ENCODE results near the gene CAND1.
A peak's percentile ranks its signal among the peaks of the same experiment; 100 is the strongest.
"Not testable (repeated sequence)": the region's sequence is repeated elsewhere in the genome, so short reads cannot be mapped to it uniquely, and the experiment has no call there.

CAND1 gene

DNA sequence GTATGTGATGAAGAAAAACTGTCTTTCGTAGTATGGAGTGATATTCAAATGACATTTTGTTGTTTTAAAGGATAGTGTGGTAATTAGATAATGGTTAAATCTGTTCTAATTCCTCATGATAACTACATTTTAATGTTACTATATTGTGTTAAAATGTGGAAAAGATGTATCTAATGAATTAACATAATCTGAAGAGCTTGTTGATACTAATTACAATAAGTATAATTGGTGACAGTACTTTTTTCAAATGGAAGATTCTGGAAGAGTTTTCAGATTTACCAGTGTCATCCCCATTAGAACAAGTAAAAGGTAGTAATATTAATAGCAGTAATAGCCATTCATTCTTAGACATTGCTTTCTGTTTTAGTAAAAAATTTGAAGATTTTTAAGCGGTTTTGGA lies 37.6 kb downstream of the CAND1 start:
- no peaks in the 10 kb centered on the region for H3K4me1 Mint-ChIP-seq
- no peak for DNase-seq
- no peaks in the 10 kb centered on the region for H3K27me3 Mint-ChIP-seq
- H3K9me3 Mint-ChIP-seq: no peaks in the 10 kb centered on the region
- no peak overlapping the region for H3K4me3 Mint-ChIP-seq
- ATAC-seq: no peak
- H3K27ac Mint-ChIP-seq: no peak overlapping the region

DNA sequence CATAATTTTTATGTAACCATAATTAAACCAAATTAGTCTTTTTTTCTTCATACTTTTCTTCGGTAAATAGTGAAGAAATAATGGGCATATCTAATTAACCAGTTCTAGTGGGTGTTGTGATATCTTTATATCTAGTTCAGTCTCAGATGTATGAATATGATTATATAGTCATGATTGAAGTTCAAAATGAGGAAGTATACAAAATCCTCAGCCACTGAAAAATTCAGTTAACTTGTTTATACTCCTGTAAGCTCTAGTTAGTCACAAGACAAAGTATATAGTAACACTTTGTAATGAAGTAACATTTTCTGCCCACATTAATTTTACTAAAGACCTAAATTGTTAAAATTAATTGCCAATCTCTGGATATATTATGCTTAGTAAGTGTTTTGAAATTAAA lies 46.5 kb downstream of the CAND1 start:
- ATAC-seq (no peak), DNase-seq (no peak)
- Mint-ChIP-seq H3K27ac (no peak overlapping the region), H3K4me3 (no peak overlapping the region), H3K9me3 (no peaks in the 10 kb centered on the region), H3K4me1 (peaks cover 10% of the 10 kb centered on the region), H3K27me3 (no peaks in the 10 kb centered on the region)

DNA sequence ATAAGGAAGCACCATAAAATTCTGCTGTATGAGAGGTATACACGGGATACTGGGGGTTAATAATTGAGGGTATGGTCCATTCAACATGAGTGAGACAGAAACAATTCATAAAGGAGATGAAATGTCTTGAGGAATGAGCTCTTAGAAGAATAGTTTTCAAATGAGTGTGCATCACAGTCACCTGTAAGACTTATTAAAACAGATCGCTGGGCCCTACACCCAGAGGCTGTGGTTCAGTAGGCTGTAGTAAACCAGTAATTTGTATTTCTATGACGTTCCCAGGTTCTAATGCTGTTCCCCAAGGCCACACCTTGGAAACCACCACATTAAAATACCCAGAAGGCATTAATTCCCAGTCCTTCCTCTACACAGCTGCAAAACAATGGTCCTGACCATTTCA lies 49.6 kb downstream of the CAND1 start:
- Mint-ChIP-seq H3K27ac (peak overlapping the region in 1 of 2 donors; percentile 78), H3K27me3 (no peaks in the 10 kb centered on the region), H3K9me3 (peaks cover 0 to 7% of the 10 kb centered on the region in 2 donors)

DNA sequence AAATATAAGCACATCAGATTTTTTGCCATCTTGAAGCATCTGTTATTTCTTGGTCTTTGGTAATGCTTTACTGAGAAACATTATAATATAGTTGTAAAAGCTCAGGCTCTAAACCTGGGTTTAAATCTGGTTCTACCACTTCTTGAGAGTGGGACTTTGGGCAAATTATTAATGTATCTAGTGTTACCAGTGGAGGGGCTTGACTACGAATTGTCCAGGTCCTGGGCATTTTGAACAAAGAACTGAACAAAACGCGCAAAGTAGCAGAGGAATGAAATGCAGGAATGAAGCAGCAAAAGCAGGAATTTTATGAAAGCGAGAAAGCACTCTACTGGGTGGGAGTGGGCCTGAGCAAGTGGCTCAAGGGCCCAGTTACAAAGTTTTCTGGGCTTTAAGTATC lies 50.8 kb downstream of the CAND1 start:
- no peaks in the 10 kb centered on the region for H3K27me3 Mint-ChIP-seq
- peaks cover 16% of the 10 kb centered on the region for H3K4me1 Mint-ChIP-seq
- H3K9me3 Mint-ChIP-seq: peaks cover 4 to 7% of the 10 kb centered on the region in 2 donors
- no peak overlapping the region for H3K4me3 Mint-ChIP-seq
- ATAC-seq (no peak), DNase-seq (no peak)
- H3K27ac Mint-ChIP-seq: no peak overlapping the region

More for the DNA sequence above, 49.6 kb downstream of the CAND1 start:
- Mint-ChIP-seq H3K4me3 (no peak overlapping the region), H3K4me1 (peaks cover 16% of the 10 kb centered on the region)
- DNase-seq (no peak), ATAC-seq (no peak)

DNA sequence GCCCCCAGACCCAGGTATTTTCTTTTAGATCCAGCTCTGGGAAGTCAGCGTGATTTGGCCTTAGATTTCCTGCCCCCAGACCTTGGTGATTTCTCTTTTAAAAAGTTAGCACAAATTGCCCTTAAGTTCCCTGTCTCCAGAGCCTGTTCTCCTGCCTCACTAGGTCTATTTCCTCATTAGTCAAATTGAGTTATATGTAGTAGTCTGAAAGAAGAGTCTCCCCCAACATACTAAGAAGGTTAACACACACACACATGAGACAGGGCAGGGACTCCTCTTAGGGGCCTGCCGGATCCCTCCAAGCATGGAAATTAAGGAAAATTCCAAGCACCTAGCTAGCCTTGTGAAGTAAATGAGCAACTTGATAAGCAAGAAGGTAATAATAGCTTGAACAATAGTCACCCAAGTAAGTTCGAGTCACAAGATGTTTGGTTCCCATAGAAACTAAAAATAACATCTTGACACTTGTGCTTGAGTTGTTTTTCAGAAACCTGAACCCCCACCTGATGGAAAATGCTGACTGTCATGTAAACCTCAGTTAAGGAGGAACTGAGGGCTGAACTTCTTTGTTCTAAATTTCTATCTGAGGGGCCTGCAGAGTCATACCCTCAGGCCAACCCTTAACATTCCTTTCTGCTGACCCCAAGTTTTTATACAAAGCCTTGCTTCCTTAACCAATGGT lies 51.6 kb downstream of the CAND1 start:
- Mint-ChIP-seq H3K27ac (peak overlapping the region in 1 of 2 donors; percentile 56), H3K27me3 (no peaks in the 10 kb centered on the region), H3K4me1 (peaks cover 16% of the 10 kb centered on the region), H3K4me3 (no peak overlapping the region), H3K9me3 (peaks cover 4 to 7% of the 10 kb centered on the region in 2 donors)
- DNase-seq (no peak), ATAC-seq (no peak)

DNA sequence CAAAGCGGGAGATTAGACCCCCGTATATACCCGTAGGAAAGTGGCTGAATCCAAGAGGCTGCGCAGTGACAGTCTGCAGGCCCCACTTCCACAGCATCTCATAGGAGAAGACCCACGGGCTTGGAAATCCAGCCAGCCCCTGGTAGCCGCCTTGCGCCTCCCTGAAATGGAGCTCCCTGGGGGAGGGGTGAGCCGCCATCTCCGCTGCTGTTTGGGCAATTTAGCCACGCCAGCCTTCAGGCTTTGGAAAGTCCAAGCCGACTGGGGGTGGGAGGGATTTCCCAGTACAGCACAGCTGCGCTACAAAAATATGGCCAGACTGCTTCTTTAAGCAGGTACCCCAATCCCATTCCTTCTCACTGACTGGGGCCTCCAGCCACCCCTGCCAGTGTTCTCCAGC lies 53.4 kb downstream of the CAND1 start:
- Mint-ChIP-seq H3K27ac (no peak overlapping the region), H3K4me3 (no peak overlapping the region), H3K4me1 (peaks cover 16% of the 10 kb centered on the region), H3K9me3 (peaks cover 4 to 7% of the 10 kb centered on the region in 2 donors), H3K27me3 (no peaks in the 10 kb centered on the region)
- ATAC-seq (no peak), DNase-seq (no peak)

DNA sequence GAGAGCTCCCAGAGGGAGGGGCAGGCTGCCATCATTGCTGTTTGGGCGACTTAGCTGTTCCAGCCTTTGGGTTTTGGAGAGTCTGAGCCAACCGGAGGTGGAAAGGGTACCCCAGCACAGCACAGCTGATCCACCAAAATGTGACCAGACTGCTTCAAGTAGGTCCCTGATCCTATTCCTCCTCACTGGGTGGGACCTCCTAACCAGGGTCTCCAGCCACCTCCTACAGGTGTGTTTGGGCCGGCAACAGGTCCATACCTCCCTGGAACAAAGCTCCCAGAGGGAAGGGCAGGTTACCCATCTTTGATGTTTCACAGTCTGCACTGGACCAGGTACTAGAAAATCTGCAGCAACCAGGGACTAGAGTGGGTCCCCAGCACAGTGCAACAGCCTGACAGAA lies 53.8 kb downstream of the CAND1 start:
- ATAC-seq (no peak), DNase-seq (no peak)
- Mint-ChIP-seq H3K27ac (no peak overlapping the region), H3K27me3 (no peaks in the 10 kb centered on the region), H3K9me3 (peaks cover 4 to 7% of the 10 kb centered on the region in 2 donors), H3K4me1 (peaks cover 16% of the 10 kb centered on the region), H3K4me3 (no peak overlapping the region)

DNA sequence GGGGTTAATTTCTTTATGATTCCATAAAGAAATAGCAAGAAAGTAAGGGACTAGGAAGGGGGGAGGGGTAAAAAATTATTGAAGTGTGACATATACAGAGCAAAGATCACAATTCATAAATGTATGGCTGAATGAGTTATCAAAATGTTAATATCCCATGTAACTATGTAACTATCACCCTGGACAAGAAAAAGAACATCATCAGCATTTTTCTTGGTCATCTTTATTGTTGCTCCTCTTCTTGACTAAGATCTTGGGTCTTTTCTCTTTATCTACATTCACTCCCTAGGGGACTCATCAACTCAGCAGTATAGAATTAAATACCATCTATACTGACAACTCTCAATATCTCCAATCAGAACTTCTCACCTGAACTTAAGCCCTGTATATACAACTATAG lies 57.5 kb downstream of the CAND1 start:
- peaks cover 6% of the 10 kb centered on the region for H3K4me1 Mint-ChIP-seq
- no peak overlapping the region for H3K4me3 Mint-ChIP-seq

DNA sequence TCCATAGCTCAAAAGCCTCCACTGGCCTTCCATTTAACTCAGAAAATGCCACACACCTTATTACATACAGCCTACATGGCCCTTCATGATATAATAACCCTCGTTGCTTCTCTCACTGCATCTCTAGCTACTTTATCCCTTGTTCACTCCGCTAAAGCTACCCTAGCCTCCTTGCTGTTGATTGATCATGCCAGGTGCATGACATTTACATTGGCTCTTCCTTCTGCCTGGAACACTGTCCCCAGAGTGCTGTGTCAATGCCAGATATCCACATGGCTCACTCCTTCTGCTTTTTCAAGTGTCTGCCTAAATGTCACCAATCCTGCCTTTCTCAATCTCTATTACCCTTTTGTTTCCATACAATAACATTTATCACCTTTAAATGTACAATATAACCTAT lies 58.3 kb downstream of the CAND1 start:
- no peak for DNase-seq
- H3K27me3 Mint-ChIP-seq: no peaks in the 10 kb centered on the region
- no peak overlapping the region for H3K27ac Mint-ChIP-seq
- peaks cover 6% of the 10 kb centered on the region for H3K4me1 Mint-ChIP-seq
- peak; percentile 6 for ATAC-seq
- peaks cover 0 to 4% of the 10 kb centered on the region in 2 donors for H3K9me3 Mint-ChIP-seq
- no peak overlapping the region for H3K4me3 Mint-ChIP-seq

More for the DNA sequence above, 57.5 kb downstream of the CAND1 start:
- peak; percentile 20 for ATAC-seq
- no peaks in the 10 kb centered on the region for H3K27me3 Mint-ChIP-seq
- peaks cover 4 to 6% of the 10 kb centered on the region in 2 donors for H3K9me3 Mint-ChIP-seq
- H3K27ac Mint-ChIP-seq: no peak overlapping the region
- DNase-seq: no peak

DNA sequence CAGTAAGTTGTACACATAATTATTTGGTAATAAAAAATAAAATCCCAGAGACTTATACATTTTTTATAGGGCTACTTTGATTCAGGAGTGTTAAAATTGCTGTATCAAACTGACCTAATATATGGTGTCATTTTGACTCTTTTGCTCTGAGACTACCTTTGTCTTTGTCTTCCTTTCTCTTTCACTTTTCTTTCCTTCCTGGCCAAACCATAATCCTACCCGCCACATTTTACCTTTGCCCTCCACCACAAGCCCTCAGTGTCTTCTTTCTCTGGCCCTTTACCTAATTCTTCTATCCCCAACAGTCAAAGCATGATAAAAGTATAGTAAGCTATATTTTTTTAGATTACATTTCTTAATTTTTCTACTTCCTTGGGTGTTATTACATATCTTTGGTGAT lies 62.0 kb downstream of the CAND1 start:
- DNase-seq: no peak
- no peak overlapping the region for H3K4me3 Mint-ChIP-seq

DNA sequence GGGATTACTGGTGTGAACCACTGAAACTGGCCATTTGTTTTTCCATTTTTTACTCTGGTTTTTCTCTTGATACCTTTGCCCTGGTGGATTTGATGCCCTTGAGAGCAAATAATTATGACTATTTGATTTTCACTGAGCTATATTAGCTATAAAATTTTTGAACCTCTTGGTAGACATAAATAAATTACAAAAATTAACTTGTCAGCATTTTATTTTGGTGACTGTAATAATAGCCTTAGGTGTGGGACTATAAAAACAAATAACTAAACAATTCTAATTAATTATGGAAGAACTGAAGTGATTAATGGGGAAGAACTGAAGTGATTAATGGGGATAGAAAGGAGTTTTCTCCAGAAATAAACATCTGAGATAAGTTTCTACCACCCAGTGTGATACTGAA lies 62.7 kb downstream of the CAND1 start:
- Mint-ChIP-seq H3K27ac (no peak overlapping the region), H3K27me3 (no peaks in the 10 kb centered on the region)

More for the DNA sequence above, 62.0 kb downstream of the CAND1 start:
- Mint-ChIP-seq H3K9me3 (peaks cover 3 to 5% of the 10 kb centered on the region in 2 donors), H3K27ac (no peak overlapping the region), H3K27me3 (no peaks in the 10 kb centered on the region), H3K4me1 (peaks cover 6% of the 10 kb centered on the region)
- no peak for ATAC-seq

DNA sequence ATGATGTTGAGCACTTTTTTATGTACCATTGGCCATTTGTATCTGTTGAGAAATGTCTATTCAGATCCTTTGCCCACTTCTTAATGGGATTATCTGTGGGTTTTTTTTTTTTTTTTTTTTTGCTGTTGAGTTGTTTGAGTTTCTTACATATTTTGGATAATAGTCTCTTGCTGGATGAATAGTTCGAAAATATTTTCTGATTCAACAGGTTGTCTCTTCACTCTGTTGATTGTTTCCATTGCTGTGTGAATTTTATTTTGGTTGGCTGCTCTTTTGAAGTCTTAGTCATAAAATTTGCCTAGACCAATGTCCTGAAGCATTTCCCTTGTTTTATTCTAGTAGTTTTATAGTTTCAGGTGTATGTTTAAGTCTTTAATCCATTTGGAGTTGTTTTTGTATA lies 64.5 kb downstream of the CAND1 start:
- Mint-ChIP-seq H3K4me1 (peaks cover 6% of the 10 kb centered on the region), H3K4me3 (no peak overlapping the region), H3K27me3 (no peaks in the 10 kb centered on the region), H3K9me3 (peaks cover 15 to 21% of the 10 kb centered on the region in 2 donors), H3K27ac (no peak overlapping the region)
- DNase-seq (no peak), ATAC-seq (no peak)

More for the DNA sequence above, 62.7 kb downstream of the CAND1 start:
- no peak overlapping the region for H3K4me3 Mint-ChIP-seq
- DNase-seq (no peak), ATAC-seq (no peak)
- peaks cover 5 to 7% of the 10 kb centered on the region in 2 donors for H3K9me3 Mint-ChIP-seq
- H3K4me1 Mint-ChIP-seq: peaks cover 6% of the 10 kb centered on the region

DNA sequence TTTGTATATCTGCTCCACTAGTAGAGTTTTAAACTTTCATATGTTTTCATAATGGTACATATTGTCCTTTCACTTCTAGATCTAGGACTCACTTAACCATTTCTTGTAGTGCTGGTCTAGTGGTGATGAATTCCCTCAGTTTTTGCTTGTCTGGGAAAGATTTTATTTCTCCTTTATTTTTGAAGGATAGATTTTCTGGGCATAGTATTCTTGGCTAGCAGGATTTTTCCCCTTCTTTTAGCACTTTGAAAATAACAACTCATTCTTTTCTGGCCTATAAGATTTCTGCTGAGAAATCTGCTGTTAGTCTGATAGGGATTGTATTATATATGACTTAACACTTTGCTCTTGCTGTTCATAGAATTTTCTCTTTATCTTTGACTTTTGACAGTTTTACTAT lies 69.3 kb downstream of the CAND1 start:
- Mint-ChIP-seq H3K4me3 (no peak overlapping the region), H3K4me1 (no peaks in the 10 kb centered on the region), H3K27me3 (no peaks in the 10 kb centered on the region), H3K9me3 (peaks cover 30 to 44% of the 10 kb centered on the region in 2 donors), H3K27ac (no peak overlapping the region)
- ATAC-seq: no peak
- DNase-seq: no peak

DNA sequence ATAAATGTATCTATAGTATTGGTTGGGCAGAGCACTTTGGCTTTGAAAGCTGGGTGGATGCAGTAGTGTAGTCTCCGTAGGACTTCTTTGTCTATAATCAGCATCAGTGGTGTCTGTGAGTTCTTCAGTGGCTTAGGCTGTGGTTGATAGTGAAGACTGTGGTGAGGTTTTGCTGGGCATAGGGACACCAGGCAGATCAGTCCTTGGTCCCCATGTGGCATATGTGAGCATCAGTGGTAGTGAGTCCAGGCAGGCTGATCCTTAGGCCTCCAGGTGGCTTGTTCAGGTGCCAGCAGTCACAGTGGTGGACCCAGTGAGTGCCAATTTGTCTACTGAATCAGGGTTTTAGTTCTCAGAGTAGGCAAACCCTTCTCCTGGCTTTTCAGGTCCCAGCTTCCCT lies 70.4 kb downstream of the CAND1 start:
- H3K27me3 Mint-ChIP-seq: no peaks in the 10 kb centered on the region
- no peak for ATAC-seq
- H3K27ac Mint-ChIP-seq: no peak overlapping the region
- peaks cover 30 to 44% of the 10 kb centered on the region in 2 donors for H3K9me3 Mint-ChIP-seq
- DNase-seq: no peak
- H3K4me3 Mint-ChIP-seq: no peak overlapping the region
- H3K4me1 Mint-ChIP-seq: no peaks in the 10 kb centered on the region

DNA sequence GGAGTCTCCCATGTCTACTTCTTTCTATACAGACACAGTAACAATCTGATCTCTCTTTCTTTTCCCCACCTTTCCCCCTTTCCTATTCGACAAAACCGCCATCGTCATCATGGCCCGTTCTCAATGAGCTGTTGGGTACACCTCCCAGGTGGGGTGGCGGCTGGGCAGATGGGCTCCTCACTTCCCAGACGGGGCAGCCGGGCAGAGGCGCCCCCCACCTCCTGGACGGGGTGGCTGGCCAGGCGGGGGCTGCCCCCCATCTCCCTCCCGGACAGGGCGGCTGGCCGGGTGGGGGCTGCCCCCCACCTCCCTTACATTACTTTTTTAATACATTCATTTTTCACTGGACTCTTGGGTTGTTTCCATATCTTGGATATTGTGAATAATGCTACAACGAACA lies 71.9 kb downstream of the CAND1 start:
- H3K4me3 Mint-ChIP-seq, H3K27me3 Mint-ChIP-seq, H3K27ac Mint-ChIP-seq, H3K4me1 Mint-ChIP-seq, ATAC-seq, DNase-seq: not testable (repeated sequence)
- H3K9me3 Mint-ChIP-seq: peaks cover 30 to 41% of the 10 kb centered on the region in 2 donors

DNA sequence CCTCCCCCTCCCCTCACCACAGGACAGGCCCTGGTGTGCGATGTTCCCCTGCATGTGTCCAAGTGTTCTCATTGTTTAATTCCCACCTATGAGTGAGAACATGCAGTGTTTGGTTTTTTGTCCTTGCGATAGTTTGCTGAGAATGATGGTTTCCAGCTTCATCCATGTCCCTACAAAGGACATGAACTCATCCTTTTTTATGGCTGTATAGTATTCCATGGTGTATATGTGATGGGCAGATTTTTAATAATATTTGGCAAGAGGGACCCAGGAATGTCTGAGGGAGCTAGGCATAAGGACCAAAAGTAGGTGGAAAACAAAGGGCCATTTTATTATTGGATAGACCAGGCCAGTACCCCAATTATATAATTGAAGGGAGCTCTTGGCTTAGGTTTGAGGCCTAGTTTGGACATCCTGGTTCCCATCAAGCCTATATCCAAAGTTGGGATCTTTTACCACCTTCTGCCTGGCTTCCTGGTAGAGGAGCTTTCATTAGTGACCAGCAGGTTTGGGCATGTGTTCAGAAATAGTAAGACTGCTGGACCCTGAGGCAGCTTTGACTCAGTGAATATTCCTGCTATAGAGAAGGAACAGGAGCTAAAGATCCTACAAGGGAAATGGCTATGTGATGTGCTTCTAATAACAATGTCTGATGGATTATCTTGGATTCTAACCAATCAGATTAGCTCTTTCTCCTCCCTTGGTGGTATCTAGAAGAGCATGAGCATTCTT lies 76.0 kb downstream of the CAND1 start:
- Mint-ChIP-seq H3K4me3 (no peak overlapping the region), H3K27me3 (no peaks in the 10 kb centered on the region), H3K27ac (no peak overlapping the region), H3K9me3 (peaks cover 26 to 28% of the 10 kb centered on the region in 2 donors), H3K4me1 (no peaks in the 10 kb centered on the region)
- ATAC-seq (no peak), DNase-seq (no peak)

Measured in stimulated activated naive CD8-positive, alpha-beta T cell treated with anti-CD3 and anti-CD28 coated beads, Interleukin-15, amount 100 ng/mL, for 72 hours (primary cell).